H1 (cell line): Measurements from ENCODE around the gene VPS11. TPM values are rescaled to one million over a fixed set of nuclear protein-coding genes. Genes with fewer than 3 reads are reported as not detected.

Experiments
- CTCF ChIA-PET: fragments of 300-600 bp; sonication (Branson Sonifier 250); formaldehyde crosslinking; loops from one replicate; lab custom pipeline; 2021; ENCODE audit not compliant: partially characterized antibody; lab: Charles Lee
- POLR2A ChIA-PET: fragments of 300-600 bp; sonication (Branson Sonifier 250); formaldehyde crosslinking; loops from one replicate; lab custom pipeline; 2021; ENCODE audit warnings: inconsistent platforms; ENCODE audit not compliant: partially characterized antibody; lab: Charles Lee
- DNase-seq, 2 experiments: peaks; one replicate each; pipeline versions ENCODE4 v3.0.0 to v3.0.0-alpha.2; 2010 to 2022; ENCODE audit warnings: low spot score in 2 of 2, low read depth in 1 of 2, mixed read lengths in 1 of 2
- FAIRE-seq: peaks from 2 replicates; lab custom pipeline; 2011; peaks lifted over from hg19 to GRCh38; lab: Jason Lieb, UNC
- H2AFZ ChIP-seq: 2 replicates; pipeline ENCODE4 v1.8.1; 2012; ENCODE audit warnings: low read length, inconsistent platforms
- H2AK5ac ChIP-seq: 2 replicates; pipeline ENCODE4 v1.6.1; 2013; ENCODE audit warnings: low read depth, low read length
- H2BK120ac ChIP-seq: replicated peaks from 2 replicates; pipeline ENCODE3; 2013; ENCODE audit warnings: low read depth, low read length, inconsistent platforms
- H2BK12ac ChIP-seq: 2 replicates; pipeline ENCODE4 v1.6.1; 2013; ENCODE audit warnings: low read depth, low read length
- H2BK15ac ChIP-seq: 2 replicates; pipeline ENCODE4 v1.6.1; 2013; ENCODE audit warnings: low read length
- H2BK20ac ChIP-seq: 2 replicates; pipeline ENCODE4 v1.6.1; 2013; ENCODE audit warnings: low read length
- H2BK5ac ChIP-seq: 2 replicates; pipeline ENCODE4 v1.6.1; 2013; ENCODE audit warnings: low read depth, low read length
- H3K14ac ChIP-seq: 2 replicates; pipeline ENCODE4 v1.6.1; 2013; ENCODE audit warnings: inconsistent platforms; ENCODE audit not compliant: insufficient read length
- H3K18ac ChIP-seq: 2 replicates; pipeline ENCODE4 v1.6.1; 2013; ENCODE audit warnings: low read length; ENCODE audit errors: extremely low read depth
- H3K23ac ChIP-seq: 2 replicates; pipeline ENCODE4 v1.6.1; 2013; ENCODE audit warnings: inconsistent platforms; ENCODE audit not compliant: insufficient read length
- H3K23me2 ChIP-seq: 2 replicates; pipeline ENCODE4 v1.6.1; 2013; ENCODE audit warnings: low read depth, low read length
- H3K27ac ChIP-seq: 2 replicates; pipeline ENCODE4 v1.6.1; 2011; ENCODE audit warnings: low read depth, low read length, inconsistent platforms
- H3K27me3 ChIP-seq, 4 experiments: replicated peaks in 1 of 4; 1 replicate in 1 of 4; 2 replicates in 3 of 4; pipeline versions ENCODE4 v1.6.1 to v1.8.1; 2011 to 2013; ENCODE audit warnings: low read length in 3 of 4, mild to moderate bottlenecking in 3 of 4, inconsistent platforms in 2 of 4, mixed read lengths in 2 of 4, moderate library complexity in 1 of 4; ENCODE audit not compliant: control insufficient read depth in 3 of 4, insufficient read depth in 3 of 4; ENCODE audit errors: extremely low read depth in 1 of 4
- H3K36me3 ChIP-seq, 4 experiments: 2 replicates each; pipeline versions ENCODE4 v1.6.1 to v1.8.1; 2011 to 2013; ENCODE audit warnings: mild to moderate bottlenecking in 4 of 4, low read length in 3 of 4, moderate library complexity in 2 of 4, control low read depth in 1 of 4, inconsistent platforms in 1 of 4; ENCODE audit not compliant: insufficient read depth in 4 of 4, control insufficient read depth in 2 of 4
- H3K4ac ChIP-seq: replicated peaks from 2 replicates; pipeline ENCODE3; 2013; ENCODE audit warnings: low read length, low read depth, mixed read lengths, inconsistent platforms; ENCODE audit not compliant: insufficient read length
- H3K4me1 ChIP-seq, 4 experiments: replicated peaks in 1 of 4; 1 replicate in 1 of 4; 2 replicates in 3 of 4; pipeline versions ENCODE4 v1.6.1 to v1.8.1; 2011 to 2013; ENCODE audit warnings: low read length in 3 of 4, inconsistent platforms in 2 of 4, mixed read lengths in 1 of 4; ENCODE audit not compliant: insufficient read depth in 4 of 4, control insufficient read depth in 3 of 4
- H3K4me2 ChIP-seq, 2 experiments: 2 replicates each; pipeline versions ENCODE4 v1.6.1 to v1.8.1; 2011 to 2013; ENCODE audit warnings: low read depth in 2 of 2, low read length in 2 of 2, control low read depth in 1 of 2, inconsistent platforms in 1 of 2, mild to moderate bottlenecking in 1 of 2; ENCODE audit not compliant: insufficient read depth in 1 of 2
- H3K4me3 ChIP-seq, 4 experiments: fragments of 200-600, 300-600 bp in 1 of 4; sonication (generic), shearing (Covaris generic), sonication (Bioruptor Twin) in 1 of 4; 2 replicates each; pipeline versions ENCODE4 v1.5.1 to v1.8.1; 2011 to 2016; ENCODE audit warnings: low read length in 4 of 4, low read depth in 3 of 4, control low read depth in 2 of 4, inconsistent platforms in 2 of 4, mild to moderate bottlenecking in 2 of 4, mixed read lengths in 1 of 4, moderate library complexity in 1 of 4; ENCODE audit not compliant: insufficient read depth in 2 of 4; ENCODE audit errors: extremely low read depth in 1 of 4
- H3K56ac ChIP-seq: replicated peaks from 2 replicates; pipeline ENCODE3; 2013; ENCODE audit warnings: low read depth, mild to moderate bottlenecking, mixed read lengths, low read length, inconsistent platforms; ENCODE audit not compliant: insufficient read length
- H3K79me1 ChIP-seq: 2 replicates; pipeline ENCODE4 v1.6.1; 2013; ENCODE audit warnings: low read depth, low read length, control low read depth
- H3K79me2 ChIP-seq, 2 experiments: 2 replicates each; pipeline versions ENCODE4 v1.6.1 to v1.8.1; 2012 to 2013; ENCODE audit warnings: low read length in 2 of 2, mild to moderate bottlenecking in 2 of 2, inconsistent platforms in 1 of 2; ENCODE audit not compliant: insufficient read depth in 2 of 2, control insufficient read depth in 1 of 2
- H3K9ac ChIP-seq, 4 experiments: replicated peaks in 1 of 4; 1 replicate in 1 of 4; 2 replicates in 3 of 4; pipeline versions ENCODE4 v1.6.1 to v1.8.1; 2011 to 2013; ENCODE audit warnings: low read depth in 3 of 4, low read length in 3 of 4, control low read depth in 2 of 4, mild to moderate bottlenecking in 2 of 4, moderate library complexity in 2 of 4, inconsistent platforms in 1 of 4; ENCODE audit errors: extremely low read depth in 1 of 4
- H3K9me3 ChIP-seq, 2 experiments: 2 replicates each; pipeline versions ENCODE4 v1.6.1 to v1.8.1; 2012 to 2013; ENCODE audit warnings: mild to moderate bottlenecking in 2 of 2, moderate library complexity in 2 of 2, control low read depth in 1 of 2, inconsistent platforms in 1 of 2, low read depth in 1 of 2, low read length in 1 of 2, mixed read lengths in 1 of 2; ENCODE audit not compliant: insufficient read depth in 2 of 2
- H4K20me1 ChIP-seq, 2 experiments: replicated peaks in 1 of 2; 2 replicates each; pipeline versions ENCODE3 to v1.8.1; 2011 to 2013; ENCODE audit warnings: inconsistent platforms in 2 of 2, low read length in 2 of 2, mild to moderate bottlenecking in 1 of 2; ENCODE audit not compliant: insufficient read depth in 2 of 2, control insufficient read depth in 1 of 2
- H4K5ac ChIP-seq: 2 replicates; pipeline ENCODE4 v1.6.1; 2013; ENCODE audit warnings: low read length, low read depth, mixed read lengths, inconsistent platforms; ENCODE audit not compliant: insufficient read length
- H4K8ac ChIP-seq: 2 replicates; pipeline ENCODE4 v1.8.0; 2013; ENCODE audit warnings: mild to moderate bottlenecking, moderate library complexity, low read length, inconsistent platforms; ENCODE audit not compliant: insufficient read depth; ENCODE audit errors: extremely low read depth
- H4K91ac ChIP-seq: replicated peaks from 2 replicates; pipeline ENCODE3; 2013; ENCODE audit warnings: low read length, mixed read lengths, inconsistent platforms; ENCODE audit not compliant: insufficient read length
- CBX8 ChIP-seq: fragments of 300-800, 300-1000 bp; sonication (generic); IDR thresholded peaks from 2 replicates; pipeline ENCODE4 v1.7.1; 2016; ENCODE audit warnings: low read depth, low read length, borderline replicate concordance
- CEBPB ChIP-seq: IDR thresholded peaks from 2 replicates; pipeline ENCODE4 v1.6.1; 2012; ENCODE audit warnings: low read depth, low read length
- CHD2 ChIP-seq: IDR thresholded peaks from 2 replicates; pipeline ENCODE4 v1.6.1; 2012; ENCODE audit warnings: low read length, improper control_type of control experiment
- EGR1 ChIP-seq: IDR thresholded peaks from 2 replicates; pipeline ENCODE4 v1.6.1; 2011; ENCODE audit warnings: low read depth, low read length, borderline replicate concordance
- EP300 ChIP-seq, 2 experiments: IDR thresholded peaks; 1 replicate in 1 of 2; 2 replicates in 1 of 2; pipeline ENCODE4 v1.6.1; 2011 to 2012; ENCODE audit warnings: low read depth in 2 of 2, low read length in 2 of 2, mild to moderate bottlenecking in 2 of 2, borderline replicate concordance in 1 of 2, inconsistent platforms in 1 of 2, moderate library complexity in 1 of 2
- FOSL1 ChIP-seq: IDR thresholded peaks from 2 replicates; pipeline ENCODE4 v1.6.1; 2011; ENCODE audit warnings: mild to moderate bottlenecking, low read depth, low read length, moderate library complexity; ENCODE audit not compliant: insufficient read depth
- JUND ChIP-seq: IDR thresholded peaks from 2 replicates; pipeline ENCODE4 v1.6.1; 2011; ENCODE audit warnings: mild to moderate bottlenecking, improper control_type of control experiment, low read length
- KDM5A ChIP-seq: fragments of 200-600 bp; IDR thresholded peaks from 2 replicates; pipeline ENCODE4 v1.7.1; 2012; ENCODE audit warnings: mild to moderate bottlenecking, low read length, inconsistent platforms, mixed read lengths
- POU5F1 ChIP-seq: IDR thresholded peaks from 2 replicates; pipeline ENCODE4 v1.6.1; 2011; ENCODE audit warnings: low read depth, mild to moderate bottlenecking, low read length, moderate library complexity
- RAD21 ChIP-seq, 2 experiments: IDR thresholded peaks in 1 of 2; conservative IDR thresholded peaks in 1 of 2; 2 replicates each; pipeline ENCODE4 v1.6.1; 2011; ENCODE audit warnings: low read depth in 2 of 2, low read length in 2 of 2, improper control_type of control experiment in 1 of 2, inconsistent platforms in 1 of 2, mild to moderate bottlenecking in 1 of 2, moderate library complexity in 1 of 2
- TAF1 ChIP-seq: IDR thresholded peaks from 2 replicates; pipeline ENCODE4 v1.6.1; 2011; ENCODE audit warnings: mild to moderate bottlenecking, low read depth, low read length
- TAF7 ChIP-seq: optimal IDR thresholded peaks from 2 replicates; pipeline ENCODE3; 2011; ENCODE audit warnings: low read depth, mild to moderate bottlenecking, inconsistent platforms, low read length, moderate library complexity, borderline replicate concordance
- YY1 ChIP-seq: IDR thresholded peaks from 2 replicates; pipeline ENCODE4 v1.6.1; 2011; ENCODE audit warnings: low read depth, mild to moderate bottlenecking, low read length
- ZNF274 ChIP-seq: IDR thresholded peaks from 2 replicates; pipeline ENCODE4 v1.7.0; 2012; ENCODE audit warnings: low read length, borderline replicate concordance; ENCODE audit errors: extremely low read depth
- WGBS, 2 experiments: shearing (Covaris generic) in 1 of 2; methylation state at CpG; one replicate each; pipeline versions ENCODE4 v1.1.6 to v1.1.7; 2013 to 2015; ENCODE audit warnings: low lambda C conversion rate in 2 of 2, mixed read lengths in 2 of 2, inconsistent platforms in 1 of 2, low coverage in 1 of 2, missing lambda C conversion rate in 1 of 2; ENCODE audit not compliant: insufficient replicate concordance in 2 of 2, insufficient coverage in 1 of 2, insufficient read length in 1 of 2; ENCODE audit errors: extremely low coverage in 1 of 2, missing lambda C conversion rate in 1 of 2; 5-methylcytosine and 5-hydroxymethylcytosine counted together
- polyA plus RNA-seq, 7 experiments: library from polyadenylated mRNA; depleted of rRNA in 3 of 7; stranded (reverse) in 5 of 7; unstranded in 2 of 7; fragments of >200 nt in 5 of 7; fragments of 200-250 nt in 2 of 7; gene quantifications; 1 replicate in 5 of 7; 2 replicates in 1 of 7; 4 replicates in 1 of 7; pipeline versions ENCODE4 v1.2.1 to v1.2.3, GENCODE V29; 2011 to 2013; ENCODE audit warnings: missing spikeins in 2 of 7, mixed read lengths in 2 of 7
- total RNA-seq: library from RNA; stranded (reverse); fragmentation: NEBNext Ultra II Directional; extraction: Animal tissue kit (Norgen Biotek cat#: 25700); gene quantifications from 2 replicates; pipeline ENCODE4 v1.2.1, GENCODE V29; 2021

Gene VPS11
- total and polyA plus RNA-seq, 2 of the 8 experiments (the other 6 are each of a cell fraction or from before 2014, with no cell fraction given), result 13.1 to 15.5 TPM

- no peaks in the 10 kb centered on the region for H3K27me3 ChIP-seq
- 68% methylated on average over 6 of the region's 6 CpGs; no CpG with 5 or more reads in 1 of the 2 experiments for WGBS, 2 experiments
- POLR2A ChIA-PET, result interaction anchor here (0.7 to 5.1 kb wide), 18 partner anchors 8 to 267 kb away, joined by 3 to 56 read pairs (median 10); partner anchors contain the start of genes C2CD2L, HMBS, RPS25 and SLC37A4
- H3K18ac ChIP-seq, result no peak overlapping the region
- CTCF ChIA-PET, result interaction anchor here (0.6 to 2.0 kb wide), 18 partner anchors 8 to 774 kb away, joined by 3 to 9 read pairs (median 3); partner anchors contain the start of genes HMBS, SLC37A4 and VPS11
- H4K5ac ChIP-seq, result no peak overlapping the region
- no peak overlapping the region for H3K23ac ChIP-seq
- peaks cover 32 to 47% (median 44%) of the 10 kb centered on the region in 4 experiments for H3K36me3 ChIP-seq
- H4K20me1 ChIP-seq, result peaks cover 3 to 24% of the 10 kb centered on the region in 2 experiments
- DNase-seq (no peak), FAIRE-seq (no peak)
- peak overlapping the region; percentile 79 to 82 for H3K4me2 ChIP-seq
- H3K4ac ChIP-seq, result no peak overlapping the region
- H3K9ac ChIP-seq, result peak overlapping the region; percentile 46 to 92 (median 86)
- no peak overlapping the region for H2AFZ ChIP-seq
- no peak overlapping the region for H2AK5ac ChIP-seq
- H3K14ac ChIP-seq, result no peak overlapping the region
- no peak overlapping the region for H2BK15ac ChIP-seq
- no peak overlapping the region for H2BK12ac ChIP-seq
- peak overlapping the region; percentile 76 to 98 (median 89) for H3K4me3 ChIP-seq
- H3K79me1 ChIP-seq, result peaks cover 16% of the 10 kb centered on the region
- H2BK20ac ChIP-seq, result no peak overlapping the region
- peaks cover 4% of the 10 kb centered on the region for H3K23me2 ChIP-seq
- H3K4me1 ChIP-seq, result peaks cover 0 to 8% (median 3%) of the 10 kb centered on the region in 4 experiments; a peak in 5 of 7 replicates
- 0 out of 2 replicates have a peak overlapping the region, but pooled peaks have one; percentile 96 for H2BK5ac ChIP-seq
- no peaks in the 10 kb centered on the region; a peak in 1 of 4 replicates for H3K9me3 ChIP-seq
- H3K79me2 ChIP-seq, result peaks cover 8 to 21% of the 10 kb centered on the region in 2 experiments; a peak in 3 of 4 replicates
- H2BK120ac ChIP-seq, result no peak overlapping the region
- no peak overlapping the region for H4K91ac ChIP-seq
- peak overlapping the region; percentile 82 for H3K27ac ChIP-seq
- H3K56ac ChIP-seq, result no peak overlapping the region
- no peak overlapping the region for H4K8ac ChIP-seq
- TF ChIP-seq CHD2 (no peak), POU5F1 (no peak), FOSL1 (no peak), TAF1 (no peak), RAD21 (IDR thresholded peaks at IDR 0.05 in 1 of 2, conservative IDR thresholded peaks at IDR 0.05 in 1 of 2; ENCODE audit: low read depth in 2 of 2, low read length in 2 of 2) (peak in 1 of 2 experiments; percentile 15; a peak in 1 of 4 replicates), CEBPB (no peak), KDM5A (no peak), EP300 (IDR thresholded peaks at IDR 0.05; ENCODE audit: borderline replicate concordance in 1 of 2, low read depth in 2 of 2, low read length in 2 of 2) (no peak), ZNF274 (no peak), TAF7 (no peak), CBX8 (no peak), YY1 (no peak), JUND (no peak), EGR1 (no peak)
Observed at GRCh38 chr11:119055901-119056300, 11.7 kb upstream of the VPS11 start.
